Ureter (tissue), 1 donor: ENCODE data around the gene MAP3K12. TPM values are rescaled to one million over a fixed set of nuclear protein-coding genes. Genes with fewer than 3 reads are reported as not detected.

Experiments used
- DNase-seq: peaks from one replicate; pipeline ENCODE4 v3.0.0-alpha.2; 2020; ENCODE audit warnings: low spot score
- total RNA-seq: library from RNA; stranded (reverse); gene quantifications from one replicate; pipeline ENCODE4 v1.2.4, GENCODE V29; 2023
- donor health status: DM: yes; HTN: yes; CAD: no.

Gene MAP3K12
- total RNA-seq, 1 donor from 2014 or later: 19.9 TPM

GRCh38 chr12:53510181-53510812 lies 11.0 kb upstream of the MAP3K12 start:
- no peak for DNase-seq

- DNase-seq: peak; percentile 90
Measured at GRCh38 chr12:53508534-53509170, 9.4 kb upstream of the MAP3K12 start.

GRCh38 chr12:53507603-53507885 lies 8.3 kb upstream of the MAP3K12 start:
- no peak for DNase-seq

- DNase-seq: no peak
Measured at GRCh38 chr12:53506881-53507602, 7.8 kb upstream of the MAP3K12 start, which contains the start of gene NPFF. Gene NPFF (minus strand): TSS chr12:53507484. CDS start chr12:53507474, 10 bp downstream.

- no peak for DNase-seq
Measured at GRCh38 chr12:53506450-53506785, 7.2 kb upstream of the MAP3K12 start.

- no peak for DNase-seq
Measured at GRCh38 chr12:53505555-53506449, 6.5 kb upstream of the MAP3K12 start.

GRCh38 chr12:53505086-53505485 lies 5.8 kb upstream of the MAP3K12 start:
- no peak for DNase-seq

GRCh38 chr12:53504004-53504920 lies 5.0 kb upstream of the MAP3K12 start:
- DNase-seq: no peak

- DNase-seq: no peak
Measured at GRCh38 chr12:53502983-53503728, 3.9 kb upstream of the MAP3K12 start.

- DNase-seq: no peak
Measured at GRCh38 chr12:53502331-53502730, 3.1 kb upstream of the MAP3K12 start.

GRCh38 chr12:53501615-53502181 lies 2.4 kb upstream of the MAP3K12 start:
- no peak for DNase-seq

GRCh38 chr12:53500776-53501614 lies 1.7 kb upstream of the MAP3K12 start, which contains the start of gene TARBP2:
Gene TARBP2 (plus strand): TSS chr12:53501283. CDS start chr12:53501409, 126 bp downstream.
- peak; percentile 100 for DNase-seq

- DNase-seq: peak; percentile 81
Measured at GRCh38 chr12:53500142-53500775, 1.0 kb upstream of the MAP3K12 start.

GRCh38 chr12:53498235-53498630 lies 1.0 kb downstream of the MAP3K12 start:
- no peak for DNase-seq

GRCh38 chr12:53497461-53497860 lies 1.8 kb downstream of the MAP3K12 start:
- no peak for DNase-seq

- DNase-seq: no peak
Measured at GRCh38 chr12:53496752-53497032, 2.6 kb downstream of the MAP3K12 start.

GRCh38 chr12:53495903-53496751 lies 3.1 kb downstream of the MAP3K12 start:
- DNase-seq: no peak
